HL-60 (cell line): Measurements from ENCODE around the gene MAPRE3.

Experiments
- DNase-seq, 2 experiments: peaks; one replicate each; pipeline ENCODE4 v3.0.0-alpha.2; 2010 to 2020; ENCODE audit warnings: low read depth in 1 of 2, low spot score in 1 of 2
- H3K27ac ChIP-seq: fragments of 250-450 bp; sonication (Bioruptor Pico); replicated peaks from 2 replicates; pipeline ENCODE4 v1.5.1; 2020; ENCODE audit warnings: mild to moderate bottlenecking, moderate library complexity
- H3K27me3 ChIP-seq: fragments of 250-450 bp; sonication (Bioruptor Pico); 2 replicates; pipeline ENCODE4 v1.5.1; 2021; ENCODE audit warnings: mild to moderate bottlenecking, moderate library complexity; ENCODE audit not compliant: insufficient read depth, poor library complexity, severe bottlenecking
- H3K4me3 ChIP-seq: replicated peaks from 2 replicates; pipeline ENCODE4 v1.5.1; 2011; ENCODE audit warnings: mild to moderate bottlenecking, control low read depth, low read length; ENCODE audit not compliant: insufficient read depth
- GABPA ChIP-seq: IDR thresholded peaks from 2 replicates; pipeline ENCODE4 v1.6.1; 2012; ENCODE audit warnings: low read depth
- POLR2AphosphoS5 ChIP-seq: IDR thresholded peaks from 2 replicates; pipeline ENCODE4 v1.6.1; 2012; ENCODE audit warnings: low read depth
- REST ChIP-seq: IDR thresholded peaks from 2 replicates; pipeline ENCODE4 v1.6.1; 2012; ENCODE audit warnings: low read depth; ENCODE audit not compliant: insufficient replicate concordance
- SPI1 ChIP-seq: IDR thresholded peaks from 2 replicates; pipeline ENCODE4 v1.6.1; 2012; ENCODE audit warnings: low read depth, mild to moderate bottlenecking, borderline replicate concordance
- TF ChIP-seq, protein P1 (sequence below): IDR thresholded peaks from one replicate; pipeline ENCODE4 v1.5.1; 2011; ENCODE audit warnings: low read length, control low read depth, inconsistent platforms; ENCODE audit not compliant: insufficient read depth

MAPRE3 gene

GRCh38 chr2:26950246-26950645, 20.2 kb upstream of the MAPRE3 start:
- no peak overlapping the region for H3K4me3 ChIP-seq
- peaks cover 3% of the 10 kb centered on the region for H3K27me3 ChIP-seq
- no peak overlapping the region for H3K27ac ChIP-seq
- TF ChIP-seq REST (no peak), GABPA (no peak)
- no peak for DNase-seq

DNA sequence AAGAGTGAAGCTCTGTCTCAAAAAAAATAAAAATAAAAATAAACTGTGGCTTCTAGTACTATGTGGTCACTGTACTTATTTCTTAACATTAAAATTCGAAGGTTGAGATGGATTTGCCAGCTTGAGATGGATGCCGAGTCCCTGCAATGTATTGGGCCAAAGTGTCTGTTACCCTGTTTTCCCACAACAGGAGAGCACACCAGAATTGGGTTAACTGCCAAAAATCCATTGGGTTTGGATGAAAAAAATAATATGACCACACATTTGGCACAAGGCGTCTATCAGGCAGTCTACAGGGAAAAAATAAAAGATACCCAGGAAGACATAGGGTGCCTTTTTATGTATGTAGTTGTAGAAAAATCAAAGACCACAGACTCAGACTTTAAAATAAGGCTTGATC, 19.2 kb upstream of the MAPRE3 start:
- no peak for DNase-seq
- peaks cover 9% of the 10 kb centered on the region for H3K27me3 ChIP-seq
- no peak for TF ChIP-seq GABPA
- no peak for TF ChIP-seq REST
- TF ChIP-seq, protein P1, sequence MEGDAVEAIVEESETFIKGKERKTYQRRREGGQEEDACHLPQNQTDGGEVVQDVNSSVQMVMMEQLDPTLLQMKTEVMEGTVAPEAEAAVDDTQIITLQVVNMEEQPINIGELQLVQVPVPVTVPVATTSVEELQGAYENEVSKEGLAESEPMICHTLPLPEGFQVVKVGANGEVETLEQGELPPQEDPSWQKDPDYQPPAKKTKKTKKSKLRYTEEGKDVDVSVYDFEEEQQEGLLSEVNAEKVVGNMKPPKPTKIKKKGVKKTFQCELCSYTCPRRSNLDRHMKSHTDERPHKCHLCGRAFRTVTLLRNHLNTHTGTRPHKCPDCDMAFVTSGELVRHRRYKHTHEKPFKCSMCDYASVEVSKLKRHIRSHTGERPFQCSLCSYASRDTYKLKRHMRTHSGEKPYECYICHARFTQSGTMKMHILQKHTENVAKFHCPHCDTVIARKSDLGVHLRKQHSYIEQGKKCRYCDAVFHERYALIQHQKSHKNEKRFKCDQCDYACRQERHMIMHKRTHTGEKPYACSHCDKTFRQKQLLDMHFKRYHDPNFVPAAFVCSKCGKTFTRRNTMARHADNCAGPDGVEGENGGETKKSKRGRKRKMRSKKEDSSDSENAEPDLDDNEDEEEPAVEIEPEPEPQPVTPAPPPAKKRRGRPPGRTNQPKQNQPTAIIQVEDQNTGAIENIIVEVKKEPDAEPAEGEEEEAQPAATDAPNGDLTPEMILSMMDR, result no peak
- no peak for TF ChIP-seq POLR2AphosphoS5
- TF ChIP-seq SPI1, result no peak
- H3K27ac ChIP-seq, result no peak overlapping the region
- H3K4me3 ChIP-seq, result no peak overlapping the region

GRCh38 chr2:26952374-26952773, 18.1 kb upstream of the MAPRE3 start:
- TF ChIP-seq REST (no peak), SPI1 (no peak), GABPA (no peak), POLR2AphosphoS5 (no peak)
- TF ChIP-seq, protein P1, result no peak
- peaks cover 11% of the 10 kb centered on the region for H3K27me3 ChIP-seq
- no peak overlapping the region for H3K4me3 ChIP-seq
- H3K27ac ChIP-seq, result no peak overlapping the region
- no peak for DNase-seq

GRCh38 chr2:26954135-26954534, 16.3 kb upstream of the MAPRE3 start:
- no peak for DNase-seq
- TF ChIP-seq REST (no peak), SPI1 (no peak), POLR2AphosphoS5 (no peak), GABPA (no peak)
- TF ChIP-seq, protein P1, result no peak
- no peak overlapping the region for H3K4me3 ChIP-seq
- no peak overlapping the region for H3K27ac ChIP-seq
- peaks cover 11% of the 10 kb centered on the region for H3K27me3 ChIP-seq
